Nephron (organoid): ENCODE results near the gene CYP3A7.
"Not testable (repeated sequence)": the region's sequence is repeated elsewhere in the genome, so short reads cannot be mapped to it uniquely, and the experiment has no call there.

Experiments
- H3K27ac Mint-ChIP-seq, 3 experiments: 2 replicates each; pipeline ENCODE4 v1.8.0; 2020; ENCODE audit warnings: mixed read lengths in 3 of 3, mild to moderate bottlenecking in 2 of 3, moderate library complexity in 1 of 3
- H3K27me3 Mint-ChIP-seq: 2 replicates; pipeline ENCODE4 v1.8.0; 2021; ENCODE audit warnings: low read depth, mild to moderate bottlenecking, moderate library complexity, mixed read lengths
- H3K36me3 Mint-ChIP-seq: 2 replicates; pipeline ENCODE4 v1.8.0; 2020; ENCODE audit warnings: low read depth, mixed read lengths
- H3K4me1 Mint-ChIP-seq: 2 replicates; pipeline ENCODE4 v1.8.0; 2020; ENCODE audit warnings: mixed read lengths
- H3K4me3 Mint-ChIP-seq, 3 experiments: 2 replicates each; pipeline ENCODE4 v1.8.0; 2020; ENCODE audit warnings: mild to moderate bottlenecking in 3 of 3, mixed read lengths in 3 of 3, moderate library complexity in 2 of 3
- H3K9me3 Mint-ChIP-seq: 2 replicates; pipeline ENCODE4 v1.8.0; 2020; ENCODE audit warnings: mixed read lengths
- CTCF ChIP-seq, 3 experiments: fragments of 200-600 bp; sonication (generic); IDR thresholded peaks; one replicate each; pipeline ENCODE4 v1.5.0; 2021; ENCODE audit warnings: antibody characterized with exemption in 3 of 3; ENCODE audit not compliant: unreplicated experiment in 3 of 3

Gene CYP3A7

GRCh38 chr7:99778880-99779279 lies 43.9 kb upstream of the CYP3A7 start:
- H3K4me1 Mint-ChIP-seq, result peaks cover 2% of the 10 kb centered on the region
- no peak for TF ChIP-seq CTCF (IDR thresholded peaks at IDR 0.05; ENCODE audit: unreplicated experiment in 3 of 3)
- H3K36me3 Mint-ChIP-seq, result no peaks in the 10 kb centered on the region
- H3K27ac Mint-ChIP-seq, result no peak overlapping the region
- H3K4me3 Mint-ChIP-seq, result no peak overlapping the region
- H3K27me3 Mint-ChIP-seq, result peaks cover 6% of the 10 kb centered on the region
- H3K9me3 Mint-ChIP-seq, result peaks cover 5% of the 10 kb centered on the region

GRCh38 chr7:99773395-99773794 lies 38.4 kb upstream of the CYP3A7 start:
- not testable (repeated sequence) for H3K27ac Mint-ChIP-seq, H3K4me1 Mint-ChIP-seq, H3K27me3 Mint-ChIP-seq, H3K9me3 Mint-ChIP-seq, H3K36me3 Mint-ChIP-seq, H3K4me3 Mint-ChIP-seq

- Mint-ChIP-seq H3K36me3 (no peaks in the 10 kb centered on the region), H3K9me3 (peaks cover 9% of the 10 kb centered on the region), H3K27ac (peak overlapping the region; percentile 8 to 74 (median 43)), H3K4me3 (no peak overlapping the region), H3K4me1 (no peaks in the 10 kb centered on the region), H3K27me3 (peaks cover 4% of the 10 kb centered on the region)
- no peak for TF ChIP-seq CTCF (IDR thresholded peaks at IDR 0.05; ENCODE audit: unreplicated experiment in 3 of 3)
These were observed 37.6 kb upstream of the CYP3A7 start for GRCh38 chr7:99772565-99772964.

- not testable (repeated sequence) for H3K27me3 Mint-ChIP-seq, H3K27ac Mint-ChIP-seq, H3K4me1 Mint-ChIP-seq, H3K36me3 Mint-ChIP-seq, H3K4me3 Mint-ChIP-seq, H3K9me3 Mint-ChIP-seq
These were observed 34.5 kb upstream of the CYP3A7 start for GRCh38 chr7:99769494-99769893.

GRCh38 chr7:99768471-99768870 lies 33.5 kb upstream of the CYP3A7 start:
- TF ChIP-seq CTCF (IDR thresholded peaks at IDR 0.05; ENCODE audit: unreplicated experiment in 3 of 3), result no peak
- peaks cover 11% of the 10 kb centered on the region for H3K4me1 Mint-ChIP-seq
- no peaks in the 10 kb centered on the region for H3K36me3 Mint-ChIP-seq
- H3K4me3 Mint-ChIP-seq, result no peak overlapping the region
- peaks cover 2% of the 10 kb centered on the region for H3K27me3 Mint-ChIP-seq
- no peak overlapping the region for H3K27ac Mint-ChIP-seq
- peaks cover 2% of the 10 kb centered on the region for H3K9me3 Mint-ChIP-seq

- Mint-ChIP-seq H3K4me3 (no peak overlapping the region), H3K27ac (no peak overlapping the region), H3K4me1 (peaks cover 19% of the 10 kb centered on the region), H3K9me3 (no peaks in the 10 kb centered on the region), H3K36me3 (no peaks in the 10 kb centered on the region), H3K27me3 (no peaks in the 10 kb centered on the region)
- TF ChIP-seq CTCF (IDR thresholded peaks at IDR 0.05; ENCODE audit: unreplicated experiment in 3 of 3), result no peak
These were observed 32.7 kb upstream of the CYP3A7 start for GRCh38 chr7:99767662-99768061.

GRCh38 chr7:99766484-99767099 lies 31.6 kb upstream of the CYP3A7 start:
- TF ChIP-seq CTCF (IDR thresholded peaks at IDR 0.05; ENCODE audit: unreplicated experiment in 3 of 3), result no peak
- Mint-ChIP-seq H3K27ac (no peak overlapping the region), H3K27me3 (no peaks in the 10 kb centered on the region), H3K4me3 (no peak overlapping the region), H3K9me3 (no peaks in the 10 kb centered on the region), H3K4me1 (peaks cover 25% of the 10 kb centered on the region), H3K36me3 (no peaks in the 10 kb centered on the region)
